ENCODE data around the gene UQCC2. TPM values are rescaled to one million over a fixed set of nuclear protein-coding genes. Genes with fewer than 3 reads are reported as not detected.

UQCC2 gene
- total RNA-seq, 2 experiments from 2014 or later: 64.9 to 85.3 TPM

GRCh38 chr6:33726696-33727095 is 15.2 kb upstream of the UQCC2 start:
- no peak overlapping the region for H3K4me3 ChIP-seq (ENCODE audit: low read depth, low read length, poor library complexity, severe bottlenecking)
- H3K27ac ChIP-seq (ENCODE audit: low read depth, low read length, poor library complexity, severe bottlenecking): no peak overlapping the region
- TF ChIP-seq EZH2phosphoT487 (IDR thresholded peaks at IDR 0.05; ENCODE audit: borderline replicate concordance, low read depth, low read length) (no peak), CTCF (conservative IDR thresholded peaks at IDR 0.05; ENCODE audit: low read length) (no peak)
- H3K4me1 ChIP-seq (ENCODE audit: insufficient read depth, low read length, poor library complexity, severe bottlenecking): no peaks in the 10 kb centered on the region
- H3K4me2 ChIP-seq (ENCODE audit: low read length): no peak overlapping the region
- POLR2A ChIA-PET: interaction anchor here (0.6 kb wide), 1 partner anchor 143 kb away, joined by 3 read pairs; no protein-coding TSS in a partner anchor
- intact Hi-C loops (cut with micrococcal nuclease; ENCODE audit: unreplicated experiment): no loop called here
- CTCF ChIA-PET (ENCODE audit: unreplicated experiment): no interaction called here
- BruUV-seq (replicated peaks): no TSS peak
- H2AFZ ChIP-seq (ENCODE audit: low read length): no peak overlapping the region
- DNase-seq (ENCODE audit: low spot score): no peak
- no peaks in the 10 kb centered on the region for H3K79me2 ChIP-seq (ENCODE audit: insufficient read depth, low read depth, low read length)
- no peaks in the 10 kb centered on the region for H3K9me2 ChIP-seq (ENCODE audit: insufficient read depth, low read length)
- H3K36me3 ChIP-seq (ENCODE audit: insufficient read depth, low read length): no peaks in the 10 kb centered on the region
- H4K20me1 ChIP-seq (ENCODE audit: insufficient read depth, low read length): no peaks in the 10 kb centered on the region
- no peaks in the 10 kb centered on the region for H3K9me3 ChIP-seq (ENCODE audit: low read length)

- no peak for TF ChIP-seq CTCF (conservative IDR thresholded peaks at IDR 0.05; ENCODE audit: low read length)
- TF ChIP-seq EZH2phosphoT487 (IDR thresholded peaks at IDR 0.05; ENCODE audit: borderline replicate concordance, low read depth, low read length): no peak
- H2AFZ ChIP-seq (ENCODE audit: low read length): no peak overlapping the region
- intact Hi-C loops (cut with micrococcal nuclease; ENCODE audit: unreplicated experiment): no loop called here
- ChIA-PET CTCF (ENCODE audit: unreplicated experiment) (no interaction called here), POLR2A (interaction anchor here (0.6 to 0.9 kb wide), 2 partner anchors 144 to 212 kb away, joined by 3 read pairs; no protein-coding TSS in a partner anchor)
- H4K20me1 ChIP-seq (ENCODE audit: insufficient read depth, low read length): no peaks in the 10 kb centered on the region
- H3K27ac ChIP-seq (ENCODE audit: low read depth, low read length, poor library complexity, severe bottlenecking): no peak overlapping the region
- no peak overlapping the region for H3K4me3 ChIP-seq (ENCODE audit: low read depth, low read length, poor library complexity, severe bottlenecking)
- no TSS peak for BruUV-seq (replicated peaks)
- no peak for DNase-seq (ENCODE audit: low spot score)
- no peaks in the 10 kb centered on the region for H3K79me2 ChIP-seq (ENCODE audit: insufficient read depth, low read depth, low read length)
- no peaks in the 10 kb centered on the region for H3K9me3 ChIP-seq (ENCODE audit: low read length)
- no peak overlapping the region for H3K4me2 ChIP-seq (ENCODE audit: low read length)
- H3K36me3 ChIP-seq (ENCODE audit: insufficient read depth, low read length): no peaks in the 10 kb centered on the region
- H3K4me1 ChIP-seq (ENCODE audit: insufficient read depth, low read length, poor library complexity, severe bottlenecking): peaks cover 2% of the 10 kb centered on the region
- no peaks in the 10 kb centered on the region for H3K9me2 ChIP-seq (ENCODE audit: insufficient read depth, low read length)
Measured at GRCh38 chr6:33725891-33726673, 14.6 kb upstream of the UQCC2 start.

- no peak overlapping the region for H3K4me2 ChIP-seq (ENCODE audit: low read length)
- BruUV-seq (replicated peaks): no TSS peak
- CTCF ChIA-PET (ENCODE audit: unreplicated experiment): no interaction called here
Measured at GRCh38 chr6:33725222-33725621, 13.7 kb upstream of the UQCC2 start.

More at GRCh38 chr6:33725222-33725621, 13.7 kb upstream of the UQCC2 start:
- Histone ChIP-seq H2AFZ (ENCODE audit: low read length) (no peak overlapping the region), H3K9me3 (ENCODE audit: low read length) (no peaks in the 10 kb centered on the region), H3K79me2 (ENCODE audit: insufficient read depth, low read depth, low read length) (no peaks in the 10 kb centered on the region), H3K9me2 (ENCODE audit: insufficient read depth, low read length) (no peaks in the 10 kb centered on the region), H3K27ac (ENCODE audit: low read depth, low read length, poor library complexity, severe bottlenecking) (no peak overlapping the region), H3K36me3 (ENCODE audit: insufficient read depth, low read length) (no peaks in the 10 kb centered on the region), H3K4me3 (ENCODE audit: low read depth, low read length, poor library complexity, severe bottlenecking) (no peak overlapping the region), H3K4me1 (ENCODE audit: insufficient read depth, low read length, poor library complexity, severe bottlenecking) (peaks cover 5% of the 10 kb centered on the region), H4K20me1 (ENCODE audit: insufficient read depth, low read length) (no peaks in the 10 kb centered on the region)
- no peak for TF ChIP-seq CTCF (conservative IDR thresholded peaks at IDR 0.05; ENCODE audit: low read length)
- TF ChIP-seq EZH2phosphoT487 (IDR thresholded peaks at IDR 0.05; ENCODE audit: borderline replicate concordance, low read depth, low read length): no peak
- intact Hi-C loops (cut with micrococcal nuclease; ENCODE audit: unreplicated experiment): no loop called here
- POLR2A ChIA-PET: interaction anchor here (0.9 kb wide), 1 partner anchor 213 kb away, joined by 3 read pairs; no protein-coding TSS in a partner anchor
- DNase-seq (ENCODE audit: low spot score): no peak
